GM10266 (cell line): ENCODE data around the gene KDM1A.
"Not testable (repeated sequence)": the region's sequence is repeated elsewhere in the genome, so short reads cannot be mapped to it uniquely, and the experiment has no call there.

Experiments used
- DNase-seq: peaks from one replicate; pipeline ENCODE4 v3.0.0; 2012; ENCODE audit errors: extremely low spot score
- CTCF ChIP-seq: IDR thresholded peaks from 2 replicates; pipeline ENCODE4 v1.5.1; 2012; ENCODE audit warnings: mild to moderate bottlenecking, low read depth; ENCODE audit not compliant: control insufficient read depth, insufficient read depth; ENCODE audit errors: missing control alignments

KDM1A gene

GRCh38 chr1:22976461-22977243 is 42.6 kb upstream of the KDM1A start:
- TF ChIP-seq CTCF = peak; percentile 92
- DNase-seq = peak; percentile 70

DNA sequence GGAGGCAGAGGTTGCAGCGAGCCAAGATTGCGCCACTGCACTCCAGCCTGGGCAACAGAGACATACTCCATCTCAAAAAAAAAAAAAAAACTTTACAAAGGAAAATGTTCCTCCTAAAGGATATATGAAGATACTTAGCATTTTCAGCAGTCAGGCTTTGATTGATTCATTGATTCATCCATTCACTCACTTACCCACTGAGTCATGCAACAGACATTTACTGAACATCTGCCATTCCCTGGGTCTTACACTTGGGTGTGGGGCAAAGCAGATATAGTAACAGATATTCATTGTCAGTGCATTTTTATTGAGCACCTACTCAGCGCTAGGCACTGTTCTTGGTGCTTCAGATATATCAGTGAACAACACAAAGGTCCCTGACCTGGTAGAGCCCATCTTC is 41.0 kb upstream of the KDM1A start:
- DNase-seq = no peak
- TF ChIP-seq CTCF = no peak

DNA sequence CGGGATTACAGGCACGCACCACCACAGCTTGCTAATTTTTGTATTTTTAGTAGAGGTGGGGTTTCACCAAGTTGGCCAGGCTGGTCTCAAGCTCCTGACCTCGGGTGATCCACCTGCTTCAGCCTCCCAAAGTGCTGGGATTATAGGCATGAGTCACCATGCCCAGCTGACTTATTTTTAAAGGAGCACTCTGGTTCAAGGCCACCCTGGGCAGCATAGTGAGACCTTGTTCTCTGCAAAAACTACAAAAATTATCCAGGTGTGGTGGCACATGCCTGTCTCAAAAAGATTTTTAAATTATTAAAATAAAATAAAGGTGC is 38.8 kb upstream of the KDM1A start:
- not testable (repeated sequence) for DNase-seq

GRCh38 chr1:22983944-22984343 is 35.3 kb upstream of the KDM1A start:
- DNase-seq = no peak
- TF ChIP-seq CTCF = no peak

GRCh38 chr1:22992384-22992783 is 26.9 kb upstream of the KDM1A start:
- not testable (repeated sequence) for DNase-seq

DNA sequence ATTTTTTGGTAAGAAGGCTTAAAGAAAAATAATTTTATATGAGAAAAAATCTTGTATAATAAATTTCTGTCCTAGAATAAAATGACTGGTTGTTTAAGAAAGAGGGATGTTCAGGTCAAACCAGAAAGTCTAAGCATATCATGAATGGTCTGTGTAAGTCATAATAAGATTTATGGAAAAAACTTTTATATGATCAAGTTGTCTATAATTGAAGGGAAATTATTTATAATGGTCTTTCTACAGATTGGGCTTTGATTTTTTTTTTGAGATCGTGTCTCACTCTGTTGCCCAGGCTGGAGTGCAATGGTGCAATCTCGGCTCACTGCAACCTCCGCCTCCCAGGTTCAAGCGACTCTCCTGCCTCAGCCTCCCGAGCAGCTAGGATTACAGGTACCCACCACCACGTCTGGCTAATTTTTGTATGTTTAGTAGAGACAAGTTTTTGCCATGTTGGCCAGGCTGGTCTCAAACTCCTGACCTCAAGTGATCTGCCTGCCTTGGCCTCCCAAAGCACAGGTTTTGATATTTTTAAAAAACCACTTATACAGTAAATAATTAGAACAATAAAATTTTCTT is 26.0 kb upstream of the KDM1A start:
- DNase-seq = not testable (repeated sequence)

DNA sequence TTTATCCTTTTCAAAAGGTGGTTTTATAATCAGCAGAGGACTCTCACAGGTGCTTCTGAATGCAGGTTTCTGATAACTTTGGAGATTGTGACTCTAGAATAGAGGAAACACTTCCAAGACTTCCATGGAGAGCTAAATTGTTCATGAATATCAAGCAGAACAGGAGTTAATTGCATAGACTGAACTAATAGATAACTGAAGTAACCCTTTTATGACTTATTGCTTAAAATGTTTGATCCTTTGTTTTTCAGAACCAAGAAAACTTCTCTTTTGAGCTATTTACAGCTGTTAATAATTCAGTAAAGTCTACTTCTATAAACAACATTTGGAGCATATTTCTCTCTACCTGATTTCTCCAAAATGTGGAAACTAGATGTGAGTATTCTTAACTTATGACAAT is 23.5 kb upstream of the KDM1A start:
- no peak for TF ChIP-seq CTCF
- no peak for DNase-seq

DNA sequence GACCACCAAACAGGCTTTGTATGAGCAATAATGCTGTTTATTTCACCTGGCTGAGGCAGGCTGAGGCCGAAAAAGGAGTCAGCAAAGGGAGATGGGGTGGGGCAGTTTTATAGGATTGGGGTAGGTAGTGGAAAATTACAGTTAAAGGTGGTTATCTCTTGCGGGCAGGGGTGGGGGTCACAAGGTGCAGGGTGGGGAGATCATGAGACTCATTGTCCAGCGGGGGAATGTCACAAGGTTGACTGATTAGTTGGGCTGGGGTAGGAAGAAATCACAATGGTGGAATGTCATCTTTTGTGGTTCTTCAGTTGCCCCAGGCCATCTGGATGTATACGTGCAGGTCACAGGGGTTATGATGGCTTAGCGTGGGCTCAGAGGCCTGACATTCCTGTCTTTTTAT is 21.7 kb upstream of the KDM1A start:
- not testable (repeated sequence) for DNase-seq

DNA sequence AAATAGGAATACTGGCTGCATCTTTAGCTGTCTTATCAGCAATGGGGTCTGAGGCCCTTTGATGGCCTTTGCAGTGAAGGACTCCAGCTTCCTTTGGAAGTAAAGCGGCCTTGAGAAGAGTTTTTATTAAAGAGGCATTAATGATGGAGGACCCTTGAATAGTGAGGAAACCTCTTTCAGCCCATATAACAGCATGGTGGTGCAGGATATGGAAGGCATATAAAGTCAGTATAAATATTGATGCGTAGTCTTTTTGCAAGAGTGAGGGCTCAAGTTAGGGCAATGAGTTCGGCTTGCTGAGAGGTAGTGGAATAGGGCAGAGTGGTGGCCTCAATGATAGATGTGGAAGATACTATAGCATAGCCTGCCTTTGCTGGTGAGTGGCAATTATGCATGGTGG is 19.1 kb upstream of the KDM1A start:
- DNase-seq = not testable (repeated sequence)

GRCh38 chr1:23002218-23002617 is 17.1 kb upstream of the KDM1A start:
- not testable (repeated sequence) for DNase-seq

DNA sequence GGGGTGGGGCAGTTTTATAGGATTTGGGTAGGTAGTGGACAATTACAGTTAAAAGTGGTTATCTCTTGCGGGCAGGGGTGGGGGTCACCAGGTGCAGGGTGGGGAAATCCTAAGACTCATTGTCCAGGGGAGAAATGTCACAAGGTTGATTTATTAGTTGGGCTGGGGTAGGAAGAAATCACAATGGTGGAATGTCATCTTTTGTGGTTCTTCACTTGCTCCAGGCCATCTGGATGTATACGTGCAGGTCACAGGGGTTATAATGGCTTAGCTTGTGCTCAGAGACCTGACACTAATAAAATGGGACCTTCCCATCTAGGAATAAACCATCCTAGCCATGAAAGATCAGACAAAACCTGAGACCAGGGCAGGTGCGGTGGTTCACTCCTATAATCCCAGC is 15.2 kb upstream of the KDM1A start:
- no peak for TF ChIP-seq CTCF

GRCh38 chr1:23004769-23005168 is 14.5 kb upstream of the KDM1A start:
- DNase-seq = not testable (repeated sequence)

More for the DNA sequence above, 15.2 kb upstream of the KDM1A start:
- no peak for DNase-seq
